Astrocyte (in vitro differentiated cells and primary cell): ENCODE data around the gene RAP1GAP. TPM values are rescaled to one million over a fixed set of nuclear protein-coding genes. Genes with fewer than 3 reads are reported as not detected.

Source experiments
- DNase-seq: peaks from one replicate; pipeline ENCODE4 v3.0.0-alpha.2; 2010; ENCODE audit warnings: low read depth
- FAIRE-seq: peaks from 2 replicates; lab custom pipeline; 2011; peaks lifted over from hg19 to GRCh38; lab: Jason Lieb, UNC
- H2AFZ ChIP-seq: 2 replicates; pipeline ENCODE4 v1.6.0; 2012; ENCODE audit warnings: low read depth, low read length, inconsistent platforms
- H3K27ac ChIP-seq: 2 replicates; pipeline ENCODE4 v1.5.1; 2011; ENCODE audit warnings: low read depth, low read length, inconsistent platforms
- H3K27me3 ChIP-seq: 2 replicates; pipeline ENCODE4 v1.6.0; 2011; ENCODE audit warnings: low read length, inconsistent platforms; ENCODE audit not compliant: insufficient read depth
- H3K36me3 ChIP-seq: 2 replicates; pipeline ENCODE4 v1.5.1; 2011; ENCODE audit warnings: low read length, inconsistent platforms; ENCODE audit not compliant: insufficient read depth
- H3K4me1 ChIP-seq: 2 replicates; pipeline ENCODE4 v1.5.1; 2011; ENCODE audit warnings: low read length, inconsistent platforms; ENCODE audit not compliant: insufficient read depth
- H3K4me2 ChIP-seq: 2 replicates; pipeline ENCODE4 v1.6.0; 2012; ENCODE audit warnings: low read length, inconsistent platforms
- H3K4me3 ChIP-seq: 2 replicates; pipeline ENCODE4 v1.5.1; 2011; ENCODE audit warnings: low read depth, mild to moderate bottlenecking, low read length, inconsistent platforms; ENCODE audit not compliant: insufficient read depth
- H3K79me2 ChIP-seq: 2 replicates; pipeline ENCODE4 v1.6.0; 2012; ENCODE audit warnings: mild to moderate bottlenecking, low read length, inconsistent platforms; ENCODE audit not compliant: insufficient read depth
- H3K9ac ChIP-seq: 2 replicates; pipeline ENCODE4 v1.6.0; 2012; ENCODE audit warnings: mild to moderate bottlenecking, low read length, inconsistent platforms
- H3K9me3 ChIP-seq: 2 replicates; pipeline ENCODE4 v1.5.1; 2012; ENCODE audit warnings: low read depth, mild to moderate bottlenecking, low read length, inconsistent platforms; ENCODE audit not compliant: insufficient read depth
- H4K20me1 ChIP-seq: 2 replicates; pipeline ENCODE4 v1.6.0; 2012; ENCODE audit warnings: low read length, inconsistent platforms; ENCODE audit not compliant: insufficient read depth
- H3K27ac Mint-ChIP-seq: one replicate; pipeline ENCODE4 v1.8.0; 2021; ENCODE audit warnings: mild to moderate bottlenecking, mixed read lengths; ENCODE audit not compliant: unreplicated experiment
- H3K27me3 Mint-ChIP-seq: one replicate; pipeline ENCODE4 v1.8.0; 2021; ENCODE audit warnings: low read depth, mixed read lengths; ENCODE audit not compliant: unreplicated experiment
- H3K36me3 Mint-ChIP-seq: one replicate; pipeline ENCODE4 v1.8.0; 2021; ENCODE audit warnings: low read depth, mixed read lengths; ENCODE audit not compliant: unreplicated experiment
- H3K4me1 Mint-ChIP-seq: one replicate; pipeline ENCODE4 v1.8.0; 2021; ENCODE audit warnings: low read depth, mixed read lengths; ENCODE audit not compliant: unreplicated experiment
- H3K4me3 Mint-ChIP-seq: one replicate; pipeline ENCODE4 v1.8.0; 2021; ENCODE audit warnings: mild to moderate bottlenecking, moderate library complexity, mixed read lengths; ENCODE audit not compliant: unreplicated experiment
- H3K9me3 Mint-ChIP-seq: one replicate; pipeline ENCODE4 v1.8.0; 2021; ENCODE audit warnings: mild to moderate bottlenecking, mixed read lengths; ENCODE audit not compliant: unreplicated experiment
- CTCF ChIP-seq: IDR thresholded peaks from 2 replicates; pipeline ENCODE4 v1.5.1; 2011; ENCODE audit warnings: low read depth, mild to moderate bottlenecking, inconsistent platforms, low read length, moderate library complexity; ENCODE audit not compliant: insufficient read depth
- EZH2 ChIP-seq: IDR thresholded peaks from 2 replicates; pipeline ENCODE4 v1.6.1; 2012; ENCODE audit warnings: mild to moderate bottlenecking, low read length, inconsistent platforms; ENCODE audit not compliant: insufficient read depth
- total RNA-seq: library from RNA; stranded (reverse); gene quantifications from 2 replicates; pipeline ENCODE4 v1.2.1, GENCODE V29; 2021

The RAP1GAP gene
- total RNA-seq, 1 donor from 2014 or later = 3.2 TPM

GRCh38 chr1:21665711-21666575, 3.2 kb downstream of the RAP1GAP start:
- no peaks in the 10 kb centered on the region for H3K9me3 Mint-ChIP-seq
- no peak for TF ChIP-seq CTCF
- no peak for TF ChIP-seq EZH2
- Histone ChIP-seq H3K36me3 (no peaks in the 10 kb centered on the region), H2AFZ (no peak overlapping the region), H3K27me3 (peaks cover 50% of the 10 kb centered on the region), H3K9me3 (no peaks in the 10 kb centered on the region), H3K27ac (no peak overlapping the region), H3K9ac (no peak overlapping the region), H3K4me2 (no peak overlapping the region), H3K4me3 (no peak overlapping the region), H4K20me1 (peaks cover 31% of the 10 kb centered on the region), H3K79me2 (no peaks in the 10 kb centered on the region), H3K4me1 (peaks cover 13% of the 10 kb centered on the region)
- H3K4me1 Mint-ChIP-seq = peaks cover 6% of the 10 kb centered on the region
- no peak overlapping the region for H3K4me3 Mint-ChIP-seq
- H3K27ac Mint-ChIP-seq = no peak overlapping the region
- DNase-seq = no peak
- no peaks in the 10 kb centered on the region for H3K36me3 Mint-ChIP-seq
- no peak for FAIRE-seq
- H3K27me3 Mint-ChIP-seq = peaks cover 33% of the 10 kb centered on the region

- Histone ChIP-seq H4K20me1 (peaks cover 23% of the 10 kb centered on the region), H3K27ac (no peak overlapping the region), H3K36me3 (no peaks in the 10 kb centered on the region), H3K4me2 (no peak overlapping the region), H3K9ac (no peak overlapping the region), H3K4me3 (no peak overlapping the region), H2AFZ (no peak overlapping the region), H3K4me1 (peaks cover 13% of the 10 kb centered on the region), H3K79me2 (no peaks in the 10 kb centered on the region), H3K27me3 (peaks cover 49% of the 10 kb centered on the region), H3K9me3 (no peaks in the 10 kb centered on the region)
- no peak for DNase-seq
- H3K4me1 Mint-ChIP-seq = peaks cover 2% of the 10 kb centered on the region
- H3K27ac Mint-ChIP-seq = no peak overlapping the region
- TF ChIP-seq EZH2 (no peak), CTCF (no peak)
- no peaks in the 10 kb centered on the region for H3K9me3 Mint-ChIP-seq
- H3K4me3 Mint-ChIP-seq = no peak overlapping the region
- H3K36me3 Mint-ChIP-seq = no peaks in the 10 kb centered on the region
- no peak for FAIRE-seq
- H3K27me3 Mint-ChIP-seq = peaks cover 41% of the 10 kb centered on the region
Observed at GRCh38 chr1:21664806-21665588, 4.2 kb downstream of the RAP1GAP start.
